Measurements from ENCODE around the gene IQGAP2.

IQGAP2 gene

GRCh38 chr5:76745670-76746069 is 342.6 kb downstream of the IQGAP2 start:
- no peak for DNase-seq (ENCODE audit: low spot score)

- no peak for DNase-seq (ENCODE audit: low spot score)
These were observed 343.6 kb downstream of the IQGAP2 start for GRCh38 chr5:76746677-76747076.

- no peak for DNase-seq (ENCODE audit: low spot score)
These were observed 344.6 kb downstream of the IQGAP2 start for GRCh38 chr5:76747706-76748105.

- DNase-seq (ENCODE audit: low spot score): no peak
These were observed 348.2 kb downstream of the IQGAP2 start for GRCh38 chr5:76751291-76751690.

- DNase-seq (ENCODE audit: low spot score): no peak
These were observed 351.6 kb downstream of the IQGAP2 start for GRCh38 chr5:76754668-76755078.

- DNase-seq (ENCODE audit: low spot score): no peak
These were observed 352.9 kb downstream of the IQGAP2 start for GRCh38 chr5:76755779-76756637.

GRCh38 chr5:76757049-76757448 is 354.0 kb downstream of the IQGAP2 start:
- no peak for DNase-seq (ENCODE audit: low spot score)

Data from putamen (tissue), 1 donor.